Lower leg skin (tissue), 3 donors: ENCODE data around the gene LDLRAP1.

Experiments
- POLR2A ChIP-seq, 2 donors: fragments of 450-650 bp; IDR thresholded peaks; one replicate each; pipeline ENCODE4 v1.6.1; 2016 to 2017; ENCODE audit warnings: antibody characterized with exemption in 2 of 2, mild to moderate bottlenecking in 1 of 2, moderate library complexity in 1 of 2
- TF ChIP-seq, protein P1 (sequence below), 3 donors: fragments of 450-650 bp; IDR thresholded peaks; one replicate each; pipeline ENCODE4 v1.5.1; 2016; ENCODE audit warnings: antibody characterized with exemption in 3 of 3, mild to moderate bottlenecking in 3 of 3, moderate library complexity in 2 of 3

DNA sequence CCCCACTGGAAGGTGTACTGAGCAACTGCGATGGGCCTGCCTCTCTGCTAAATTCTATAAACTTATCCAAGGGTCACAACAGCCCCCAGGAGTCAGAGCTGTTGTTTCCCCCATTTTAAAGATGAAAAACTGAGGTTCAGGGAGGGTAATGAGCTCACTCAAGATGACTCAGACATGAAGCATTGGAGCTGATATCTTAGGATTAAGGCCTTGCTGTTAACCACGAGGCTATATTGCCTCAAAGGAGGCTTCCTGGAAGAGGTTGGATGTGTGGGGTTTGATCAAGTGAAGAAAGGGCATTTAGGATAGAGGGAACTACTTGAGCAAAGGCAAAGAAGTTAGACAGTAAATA, 6.7 kb downstream of the LDLRAP1 start:
- TF ChIP-seq, protein P1, sequence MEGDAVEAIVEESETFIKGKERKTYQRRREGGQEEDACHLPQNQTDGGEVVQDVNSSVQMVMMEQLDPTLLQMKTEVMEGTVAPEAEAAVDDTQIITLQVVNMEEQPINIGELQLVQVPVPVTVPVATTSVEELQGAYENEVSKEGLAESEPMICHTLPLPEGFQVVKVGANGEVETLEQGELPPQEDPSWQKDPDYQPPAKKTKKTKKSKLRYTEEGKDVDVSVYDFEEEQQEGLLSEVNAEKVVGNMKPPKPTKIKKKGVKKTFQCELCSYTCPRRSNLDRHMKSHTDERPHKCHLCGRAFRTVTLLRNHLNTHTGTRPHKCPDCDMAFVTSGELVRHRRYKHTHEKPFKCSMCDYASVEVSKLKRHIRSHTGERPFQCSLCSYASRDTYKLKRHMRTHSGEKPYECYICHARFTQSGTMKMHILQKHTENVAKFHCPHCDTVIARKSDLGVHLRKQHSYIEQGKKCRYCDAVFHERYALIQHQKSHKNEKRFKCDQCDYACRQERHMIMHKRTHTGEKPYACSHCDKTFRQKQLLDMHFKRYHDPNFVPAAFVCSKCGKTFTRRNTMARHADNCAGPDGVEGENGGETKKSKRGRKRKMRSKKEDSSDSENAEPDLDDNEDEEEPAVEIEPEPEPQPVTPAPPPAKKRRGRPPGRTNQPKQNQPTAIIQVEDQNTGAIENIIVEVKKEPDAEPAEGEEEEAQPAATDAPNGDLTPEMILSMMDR (IDR thresholded peaks at IDR 0.05) = no peak
- no peak for TF ChIP-seq POLR2A (IDR thresholded peaks at IDR 0.05)
